DND-41 (cell line): ENCODE measurements around the gene SAMD4A.

Experiments
- EZH2 ChIP-seq: IDR thresholded peaks from 3 replicates; pipeline ENCODE4 v1.6.1; 2012; ENCODE audit warnings: borderline replicate concordance, low read depth, mild to moderate bottlenecking, moderate library complexity, low read length, inconsistent platforms; ENCODE audit not compliant: severe bottlenecking
- TF ChIP-seq, protein P1 (sequence below): IDR thresholded peaks from 2 replicates; pipeline ENCODE4 v1.5.1; 2012; ENCODE audit warnings: borderline replicate concordance, low read length, moderate library complexity, mild to moderate bottlenecking; ENCODE audit not compliant: poor library complexity, severe bottlenecking; ENCODE audit errors: extremely low read depth

DNA sequence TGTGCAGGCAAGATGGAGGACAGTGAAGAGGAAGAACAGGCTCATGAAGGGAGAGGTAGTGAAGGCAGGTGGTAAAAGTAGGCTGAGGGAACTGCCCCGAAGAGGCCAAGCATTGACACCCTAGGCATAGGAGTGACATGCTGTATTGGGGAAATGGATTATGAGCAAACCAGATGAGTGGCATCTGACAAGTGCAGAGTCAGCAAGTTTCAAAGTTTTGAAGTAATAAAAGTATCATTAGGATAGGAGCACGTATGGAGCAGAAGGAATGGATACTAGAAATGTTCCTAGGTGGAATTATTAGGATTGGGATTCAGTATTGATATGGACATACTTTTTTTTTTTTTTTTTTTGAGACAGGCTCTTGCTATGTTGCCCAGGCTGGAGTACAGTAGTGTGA, 139.8 kb downstream of the SAMD4A start:
- TF ChIP-seq, protein P1, sequence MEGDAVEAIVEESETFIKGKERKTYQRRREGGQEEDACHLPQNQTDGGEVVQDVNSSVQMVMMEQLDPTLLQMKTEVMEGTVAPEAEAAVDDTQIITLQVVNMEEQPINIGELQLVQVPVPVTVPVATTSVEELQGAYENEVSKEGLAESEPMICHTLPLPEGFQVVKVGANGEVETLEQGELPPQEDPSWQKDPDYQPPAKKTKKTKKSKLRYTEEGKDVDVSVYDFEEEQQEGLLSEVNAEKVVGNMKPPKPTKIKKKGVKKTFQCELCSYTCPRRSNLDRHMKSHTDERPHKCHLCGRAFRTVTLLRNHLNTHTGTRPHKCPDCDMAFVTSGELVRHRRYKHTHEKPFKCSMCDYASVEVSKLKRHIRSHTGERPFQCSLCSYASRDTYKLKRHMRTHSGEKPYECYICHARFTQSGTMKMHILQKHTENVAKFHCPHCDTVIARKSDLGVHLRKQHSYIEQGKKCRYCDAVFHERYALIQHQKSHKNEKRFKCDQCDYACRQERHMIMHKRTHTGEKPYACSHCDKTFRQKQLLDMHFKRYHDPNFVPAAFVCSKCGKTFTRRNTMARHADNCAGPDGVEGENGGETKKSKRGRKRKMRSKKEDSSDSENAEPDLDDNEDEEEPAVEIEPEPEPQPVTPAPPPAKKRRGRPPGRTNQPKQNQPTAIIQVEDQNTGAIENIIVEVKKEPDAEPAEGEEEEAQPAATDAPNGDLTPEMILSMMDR, result no peak
- TF ChIP-seq EZH2, result no peak
